ENCODE data around the gene CPLX3.

DNA sequence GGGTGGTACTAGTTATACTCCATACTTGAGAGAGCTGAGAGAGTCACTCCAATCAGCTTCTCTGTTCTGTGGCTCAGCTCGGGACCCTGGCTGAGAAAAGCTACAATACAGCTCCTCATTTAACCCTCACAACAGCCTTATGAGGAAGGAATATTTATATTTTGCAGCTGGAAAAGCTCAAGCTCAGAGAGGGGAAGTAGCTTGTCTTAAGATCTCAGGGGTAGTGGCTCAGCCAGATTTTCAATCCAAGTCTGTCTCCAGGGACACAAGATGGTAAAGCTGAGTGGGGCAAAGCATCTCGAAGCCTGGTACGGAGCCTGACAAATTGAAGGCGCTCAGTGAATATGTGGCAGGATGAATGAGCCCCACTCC is 31.9 kb downstream of the CPLX3 start:
- TF ChIP-seq POLR2AphosphoS5 (IDR thresholded peaks at IDR 0.05): no peak
- TF ChIP-seq, protein P1, sequence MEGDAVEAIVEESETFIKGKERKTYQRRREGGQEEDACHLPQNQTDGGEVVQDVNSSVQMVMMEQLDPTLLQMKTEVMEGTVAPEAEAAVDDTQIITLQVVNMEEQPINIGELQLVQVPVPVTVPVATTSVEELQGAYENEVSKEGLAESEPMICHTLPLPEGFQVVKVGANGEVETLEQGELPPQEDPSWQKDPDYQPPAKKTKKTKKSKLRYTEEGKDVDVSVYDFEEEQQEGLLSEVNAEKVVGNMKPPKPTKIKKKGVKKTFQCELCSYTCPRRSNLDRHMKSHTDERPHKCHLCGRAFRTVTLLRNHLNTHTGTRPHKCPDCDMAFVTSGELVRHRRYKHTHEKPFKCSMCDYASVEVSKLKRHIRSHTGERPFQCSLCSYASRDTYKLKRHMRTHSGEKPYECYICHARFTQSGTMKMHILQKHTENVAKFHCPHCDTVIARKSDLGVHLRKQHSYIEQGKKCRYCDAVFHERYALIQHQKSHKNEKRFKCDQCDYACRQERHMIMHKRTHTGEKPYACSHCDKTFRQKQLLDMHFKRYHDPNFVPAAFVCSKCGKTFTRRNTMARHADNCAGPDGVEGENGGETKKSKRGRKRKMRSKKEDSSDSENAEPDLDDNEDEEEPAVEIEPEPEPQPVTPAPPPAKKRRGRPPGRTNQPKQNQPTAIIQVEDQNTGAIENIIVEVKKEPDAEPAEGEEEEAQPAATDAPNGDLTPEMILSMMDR (IDR thresholded peaks at IDR 0.05): no peak

Measured in esophagus muscularis mucosa (tissue), 3 donors.